ENCODE measurements around the gene GFER. TPM values are rescaled to one million over a fixed set of nuclear protein-coding genes. Genes with fewer than 3 reads are reported as not detected.

Gene GFER
- total and polyA plus RNA-seq, 9 of the 15 experiments (the other 6 are each of a cell fraction or from before 2014, with no cell fraction given) = 4.3 to 53.7 (median 19.8) TPM

GRCh38 chr16:2027024-2028010 is 43.3 kb downstream of the GFER start (continued):
- TF ChIP-seq AFF4 (CRISPR knock-in tag; IDR thresholded peaks at IDR 0.05) (no peak), ZFPM2 (CRISPR knock-in tag; IDR thresholded peaks at IDR 0.05) (no peak), ZNF778 (CRISPR knock-in tag; IDR thresholded peaks at IDR 0.05) (no peak), PML (IDR thresholded peaks at IDR 0.05; ENCODE audit: low read length) (no peak), AFF1 (IDR thresholded peaks at IDR 0.05; ENCODE audit: low read depth in 1 of 2, partially characterized antibody in 2 of 2) (peak in 1 of 2 experiments; percentile 57), HDAC2 (IDR thresholded peaks at IDR 0.05) (peak; percentile 50; the same call in 1 of the 2 replicates), ZBTB7A (IDR thresholded peaks at IDR 0.05; ENCODE audit: borderline replicate concordance, control insufficient read depth, low read depth, low read length) (peak; percentile 74; the same call in 1 of the 2 replicates), SMARCA5 (IDR thresholded peaks at IDR 0.05) (0 out of 2 replicates have a peak, but pooled peaks have one; percentile 20), NFATC3 (IDR thresholded peaks at IDR 0.05) (no peak), SIN3A (IDR thresholded peaks at IDR 0.05; ENCODE audit: borderline replicate concordance in 2 of 2, control insufficient read depth in 1 of 2, low read depth in 2 of 2, low read length in 2 of 2) (peak; percentile 6 to 37; a peak in 1 of 4 replicates), TFAP4 (CRISPR knock-in tag; IDR thresholded peaks at IDR 0.05; ENCODE audit: borderline replicate concordance) (peak; percentile 60; the same call in 1 of the 2 replicates), PHB2 (IDR thresholded peaks at IDR 0.05; ENCODE audit: low read depth) (no peak)
- TF ChIP-seq, protein P1, sequence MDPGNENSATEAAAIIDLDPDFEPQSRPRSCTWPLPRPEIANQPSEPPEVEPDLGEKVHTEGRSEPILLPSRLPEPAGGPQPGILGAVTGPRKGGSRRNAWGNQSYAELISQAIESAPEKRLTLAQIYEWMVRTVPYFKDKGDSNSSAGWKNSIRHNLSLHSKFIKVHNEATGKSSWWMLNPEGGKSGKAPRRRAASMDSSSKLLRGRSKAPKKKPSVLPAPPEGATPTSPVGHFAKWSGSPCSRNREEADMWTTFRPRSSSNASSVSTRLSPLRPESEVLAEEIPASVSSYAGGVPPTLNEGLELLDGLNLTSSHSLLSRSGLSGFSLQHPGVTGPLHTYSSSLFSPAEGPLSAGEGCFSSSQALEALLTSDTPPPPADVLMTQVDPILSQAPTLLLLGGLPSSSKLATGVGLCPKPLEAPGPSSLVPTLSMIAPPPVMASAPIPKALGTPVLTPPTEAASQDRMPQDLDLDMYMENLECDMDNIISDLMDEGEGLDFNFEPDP (CRISPR knock-in tag; IDR thresholded peaks at IDR 0.05) = no peak
